D721Med (cell line): Measurements from ENCODE around the gene ZCCHC14.

ENCODE experiments used
- DNase-seq: peaks from one replicate; pipeline ENCODE4 v3.0.0; 2011; ENCODE audit warnings: low spot score; ENCODE audit not compliant: insufficient read length
- FAIRE-seq: peaks from 2 replicates; lab custom pipeline; 2011; peaks lifted over from hg19 to GRCh38; lab: Jason Lieb, UNC
- CTCF ChIP-seq: IDR thresholded peaks from 2 replicates; pipeline ENCODE4 v1.5.1; 2012; ENCODE audit warnings: mild to moderate bottlenecking, control low read depth; ENCODE audit not compliant: insufficient read depth; ENCODE audit errors: missing control alignments

The ZCCHC14 gene

GRCh38 chr16:87533061-87533460 lies 40.2 kb upstream of the ZCCHC14 start:
- DNase-seq = no peak
- no peak for FAIRE-seq
- TF ChIP-seq CTCF = no peak

GRCh38 chr16:87531418-87531817 lies 38.6 kb upstream of the ZCCHC14 start:
- DNase-seq (no peak), FAIRE-seq (no peak)
- TF ChIP-seq CTCF = no peak

- TF ChIP-seq CTCF = no peak
- FAIRE-seq (no peak), DNase-seq (no peak)
These were observed 36.1 kb upstream of the ZCCHC14 start for GRCh38 chr16:87528690-87529579.

- FAIRE-seq (no peak), DNase-seq (no peak)
- TF ChIP-seq CTCF = no peak
These were observed 34.4 kb upstream of the ZCCHC14 start for GRCh38 chr16:87527055-87527724.

GRCh38 chr16:87526238-87526947 lies 33.6 kb upstream of the ZCCHC14 start:
- FAIRE-seq (no peak), DNase-seq (no peak)
- TF ChIP-seq CTCF = no peak

- TF ChIP-seq CTCF = no peak
- FAIRE-seq (no peak), DNase-seq (no peak)
These were observed 32.5 kb upstream of the ZCCHC14 start for GRCh38 chr16:87525352-87525751.
